GM19372 (cell line): Measurements from ENCODE around the gene XRN2.
"Not testable (repeated sequence)": the region's sequence is repeated elsewhere in the genome, so short reads cannot be mapped to it uniquely, and the experiment has no call there.

Experiments used
- ATAC-seq: cut with Tn5 transposase; IDR thresholded peaks from one replicate; pipeline ENCODE4 v1.9.1; 2021; ENCODE audit warnings: mild to moderate bottlenecking, low read depth, moderate library complexity; ENCODE audit not compliant: unreplicated experiment

The XRN2 gene

DNA sequence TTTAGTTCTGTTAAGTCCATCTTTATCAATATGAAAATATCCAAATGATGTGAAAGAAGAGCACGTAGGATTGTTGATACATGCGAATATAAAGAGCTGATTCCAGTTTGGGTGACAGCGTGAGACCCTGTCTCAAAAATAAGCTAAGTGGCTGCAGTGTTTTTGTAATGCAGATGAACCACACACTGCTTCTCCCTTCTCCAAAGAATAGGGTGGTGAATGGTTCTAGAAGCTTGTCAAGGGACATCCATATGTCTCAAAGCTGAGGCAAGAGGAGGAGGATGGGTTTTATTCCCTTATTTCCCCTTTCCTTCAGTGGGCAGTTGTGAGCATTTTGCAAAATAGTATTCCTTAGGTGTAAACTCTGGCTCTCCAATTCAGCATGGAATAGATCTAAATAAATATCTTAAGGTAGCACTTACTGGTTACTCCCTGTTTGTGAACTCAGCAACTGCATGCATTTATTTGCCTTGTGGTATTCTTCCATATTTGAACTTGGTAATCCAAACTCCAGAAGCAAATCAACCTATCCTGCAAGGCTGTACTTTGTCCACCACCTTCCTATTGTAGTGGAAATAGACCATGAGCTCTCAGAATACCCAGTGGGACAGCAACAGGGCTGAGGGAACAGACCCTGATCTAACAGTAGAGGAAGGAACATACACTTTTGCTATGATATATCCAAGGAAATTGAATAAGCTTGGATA is 38.0 kb downstream of the XRN2 start:
- ATAC-seq = no peak

DNA sequence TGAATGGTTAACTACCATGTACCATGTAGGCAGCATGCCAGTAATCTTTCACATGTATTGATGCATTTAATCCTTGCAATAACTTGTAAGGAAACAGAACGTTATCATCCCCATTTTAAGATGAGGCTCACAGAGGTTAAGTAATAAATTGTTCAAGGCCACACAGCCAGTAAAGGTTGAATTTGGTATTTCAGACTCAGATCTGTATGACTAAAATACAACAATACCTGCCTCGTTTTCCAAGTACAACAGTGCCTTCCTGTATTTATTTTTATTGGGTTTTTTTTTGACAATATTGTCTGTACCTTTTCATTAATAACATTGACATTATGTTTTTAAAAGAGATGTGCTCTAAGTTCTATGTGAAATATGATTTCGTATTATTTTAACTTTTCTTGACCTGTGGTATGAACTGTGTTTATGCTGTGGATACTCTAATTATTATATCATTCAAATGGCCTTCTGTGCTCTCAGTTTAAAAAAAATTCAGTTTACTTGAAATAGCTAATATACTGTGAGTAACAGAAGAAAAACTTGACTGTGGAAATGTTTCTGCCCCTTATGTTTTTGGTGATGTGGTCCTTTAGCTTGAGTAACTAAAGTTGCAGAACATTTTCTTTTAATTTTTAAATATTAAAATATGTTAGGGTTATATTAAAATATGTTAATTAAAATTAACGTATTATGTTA is 39.7 kb downstream of the XRN2 start:
- no peak for ATAC-seq

- no peak for ATAC-seq
Observed at GRCh38 chr20:21344206-21344900, 41.2 kb downstream of the XRN2 start.

DNA sequence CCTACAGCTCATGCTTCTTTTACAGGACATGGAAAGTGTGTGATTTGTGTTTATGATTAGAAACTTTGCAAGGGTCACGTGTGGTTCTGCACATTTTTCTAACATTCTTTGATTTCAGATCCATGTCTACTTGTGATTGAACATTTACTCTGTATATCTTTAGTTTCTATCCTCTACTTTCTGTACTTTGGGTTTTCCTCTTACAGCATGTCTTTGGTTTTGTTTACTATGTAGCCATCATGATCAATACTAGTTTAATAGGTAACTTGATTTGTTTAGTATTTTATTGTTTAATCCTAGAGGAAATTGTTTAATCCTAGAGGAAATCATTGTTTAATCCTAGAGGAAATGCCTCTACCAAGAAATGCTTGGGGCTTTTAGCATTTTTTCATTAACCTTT is 41.8 kb downstream of the XRN2 start:
- no peak for ATAC-seq

DNA sequence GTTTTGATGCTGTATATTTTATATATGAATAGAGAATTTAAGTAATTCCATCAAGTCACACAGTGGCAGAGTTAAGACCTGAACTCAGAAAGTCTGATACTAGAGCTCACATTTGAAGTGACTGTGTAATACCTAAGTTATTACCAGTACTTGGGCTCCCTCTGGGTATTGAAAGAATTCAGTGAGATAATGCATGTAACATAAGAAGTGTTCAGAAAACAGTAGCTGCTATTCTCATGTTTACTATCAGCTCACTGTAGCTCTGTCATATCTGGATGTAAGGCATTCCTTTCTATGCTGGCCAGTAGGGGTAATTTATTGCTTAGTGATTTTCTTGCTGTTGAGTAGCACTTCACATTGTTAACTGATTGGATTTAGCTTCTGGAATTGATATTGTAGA is 49.6 kb downstream of the XRN2 start:
- no peak for ATAC-seq

- ATAC-seq = no peak
Observed at GRCh38 chr20:21353236-21353635, 50.1 kb downstream of the XRN2 start.

DNA sequence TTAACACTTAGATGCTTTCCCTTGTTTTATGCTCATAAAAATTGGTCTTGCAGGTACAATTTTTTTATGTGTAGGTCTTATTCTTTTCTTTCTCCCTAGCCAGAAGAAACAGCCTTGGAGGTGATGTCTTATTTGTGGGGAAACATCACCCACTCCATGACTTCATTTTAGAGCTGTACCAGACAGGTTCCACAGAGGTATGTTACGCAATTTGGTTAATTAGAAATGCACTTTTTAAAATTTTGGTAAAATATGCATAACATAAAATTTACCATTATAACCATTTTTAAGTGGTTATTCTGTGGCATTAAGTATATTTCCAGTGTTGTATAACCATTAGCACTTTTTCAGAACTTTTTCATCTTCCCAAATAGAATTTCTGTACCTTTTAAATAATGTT is 52.9 kb downstream of the XRN2 start:
- ATAC-seq = no peak

DNA sequence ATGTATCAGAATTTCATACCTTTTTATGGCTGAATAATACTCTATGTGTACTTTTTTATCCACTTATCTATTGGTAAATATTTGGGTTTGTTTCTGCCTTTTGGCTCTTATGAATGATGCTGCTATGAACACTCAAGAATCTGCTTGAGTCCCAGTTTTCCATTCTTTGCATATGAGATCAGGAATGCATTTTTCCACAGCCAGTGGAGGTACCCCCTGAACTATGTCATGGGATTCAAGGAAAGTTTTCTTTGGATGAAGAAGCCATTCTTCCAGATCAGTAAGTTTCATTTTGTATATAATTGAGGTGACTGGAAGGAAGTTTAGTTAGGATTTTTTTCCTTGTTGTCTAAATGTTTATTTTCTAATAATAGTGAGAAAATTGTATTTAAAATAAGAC is 53.3 kb downstream of the XRN2 start:
- ATAC-seq = no peak

DNA sequence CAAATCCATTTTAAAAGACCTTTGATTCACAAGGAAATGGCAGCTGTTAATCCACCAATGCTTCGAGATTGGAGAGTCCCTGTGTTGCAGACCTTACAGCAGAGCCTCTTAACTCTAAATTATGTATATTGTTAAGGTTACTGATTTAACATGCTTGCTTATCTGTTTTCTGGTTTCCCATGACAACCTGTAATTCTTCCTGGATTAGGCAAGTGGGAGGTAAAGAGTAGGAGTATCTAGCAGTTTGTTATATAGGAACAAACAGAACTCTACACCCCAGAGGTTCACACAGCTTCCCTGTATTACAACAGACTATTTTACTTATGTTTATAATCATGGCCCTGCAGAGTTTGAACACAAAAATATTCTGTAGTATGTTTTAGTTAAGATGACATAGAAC is 54.7 kb downstream of the XRN2 start:
- no peak for ATAC-seq

DNA sequence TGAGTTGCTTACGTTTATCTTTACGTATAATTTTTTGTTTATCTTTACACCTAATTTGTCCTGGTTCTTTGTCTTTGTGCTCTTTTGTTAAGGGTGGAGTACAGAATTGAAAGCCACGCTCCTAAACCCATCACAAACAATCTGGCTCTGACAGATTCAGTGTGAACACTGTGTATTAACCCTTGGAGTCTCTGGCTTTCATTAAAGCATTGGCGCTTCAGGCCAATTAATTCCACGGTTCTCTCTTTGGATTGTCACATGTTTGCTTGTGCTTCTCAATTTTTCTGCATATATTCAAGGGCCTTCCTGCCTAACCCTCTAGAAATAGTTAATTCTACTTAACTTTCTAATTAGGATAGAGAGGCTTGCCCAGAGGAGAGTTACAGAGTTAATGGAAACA is 55.6 kb downstream of the XRN2 start:
- ATAC-seq = no peak

GRCh38 chr20:21360705-21361104 is 57.6 kb downstream of the XRN2 start:
- no peak for ATAC-seq

- no peak for ATAC-seq
Observed at GRCh38 chr20:21361266-21361665, 58.1 kb downstream of the XRN2 start.

DNA sequence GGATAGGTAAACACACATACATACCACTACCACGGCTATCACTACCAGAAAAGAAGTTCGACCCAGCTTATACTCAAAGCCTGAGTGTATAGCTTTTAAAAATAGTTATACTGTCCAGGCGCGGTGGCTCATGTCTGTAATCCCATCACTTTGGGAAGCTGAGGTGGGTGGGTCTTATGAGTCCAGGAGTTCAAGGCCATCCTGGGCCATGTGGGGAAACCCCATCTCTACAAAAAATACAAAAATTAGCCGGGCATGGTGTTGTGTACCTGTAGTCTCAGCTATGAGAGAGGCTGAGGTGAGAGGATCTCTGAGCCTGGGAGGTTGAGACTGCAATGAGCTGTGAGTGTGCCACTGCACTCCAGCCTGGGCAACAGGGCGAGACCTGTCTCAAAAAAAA is 61.3 kb downstream of the XRN2 start:
- no peak for ATAC-seq

DNA sequence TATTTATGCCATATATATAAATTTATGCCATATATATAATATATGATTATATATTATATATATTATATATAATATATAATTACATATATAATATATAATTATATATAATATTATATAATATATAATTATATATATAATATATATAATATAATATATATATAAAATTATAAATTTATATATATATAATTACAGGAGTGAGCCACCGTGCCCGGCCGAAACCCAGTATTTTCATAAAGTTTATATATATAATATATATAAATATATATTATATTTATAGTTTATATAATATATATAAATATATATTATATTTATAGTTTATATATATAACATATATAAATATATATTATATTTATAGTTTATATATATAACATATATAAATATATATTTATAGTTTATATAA is 62.6 kb downstream of the XRN2 start:
- ATAC-seq = no peak

- not testable (repeated sequence) for ATAC-seq
Observed at GRCh38 chr20:21366273-21366672, 63.1 kb downstream of the XRN2 start.

- no peak for ATAC-seq
Observed at GRCh38 chr20:21368791-21369190, 65.7 kb downstream of the XRN2 start.

GRCh38 chr20:21371193-21371592 is 68.1 kb downstream of the XRN2 start:
- ATAC-seq = no peak

GRCh38 chr20:21372016-21372415 is 68.9 kb downstream of the XRN2 start:
- ATAC-seq = no peak

GRCh38 chr20:21373436-21373835 is 70.3 kb downstream of the XRN2 start:
- no peak for ATAC-seq

- ATAC-seq = no peak
Observed at GRCh38 chr20:21376626-21377025, 73.5 kb downstream of the XRN2 start.

GRCh38 chr20:21377701-21378100 is 74.6 kb downstream of the XRN2 start:
- no peak for ATAC-seq

GRCh38 chr20:21378259-21378658 is 75.1 kb downstream of the XRN2 start:
- no peak for ATAC-seq
